GM18507 (cell line): ENCODE results near the gene GASK1A.

ENCODE experiments used
- DNase-seq: peaks from one replicate; pipeline ENCODE4 v3.0.0; 2011; ENCODE audit warnings: low read depth; ENCODE audit not compliant: insufficient read length; ENCODE audit errors: extremely low spot score
- FAIRE-seq: peaks from 2 replicates; lab custom pipeline; 2011; peaks lifted over from hg19 to GRCh38; lab: Jason Lieb, UNC

The GASK1A gene

GRCh38 chr3:43102773-43103480 is 123.8 kb downstream of the GASK1A start:
- DNase-seq: no peak
- FAIRE-seq: no peak

- DNase-seq: no peak
- FAIRE-seq: no peak
Observed at GRCh38 chr3:43104039-43104438, 124.9 kb downstream of the GASK1A start.

- no peak for DNase-seq
- FAIRE-seq: no peak
Observed at GRCh38 chr3:43104660-43105595, 125.8 kb downstream of the GASK1A start.

GRCh38 chr3:43105596-43106292 is 126.6 kb downstream of the GASK1A start, which contains the start of gene POMGNT2:
POMGNT2 (minus strand) TSS chr3:43106079; CDS start chr3:43081431, 24,648 bp downstream.
- FAIRE-seq: peak; percentile 64
- peak; percentile 77 for DNase-seq

GRCh38 chr3:43106293-43106628 is 127.2 kb downstream of the GASK1A start:
- FAIRE-seq (no peak), DNase-seq (no peak)
